Neuron (in vitro differentiated cells): Measurements from ENCODE around the gene ATG4A.

Source experiments
- H2AFZ ChIP-seq: one replicate; pipeline ENCODE4 v1.6.1; 2013; ENCODE audit warnings: low read depth, mild to moderate bottlenecking, inconsistent platforms, low read length, moderate library complexity
- H3K27me3 ChIP-seq: one replicate; pipeline ENCODE4 v1.6.1; 2013; ENCODE audit warnings: low read length; ENCODE audit not compliant: insufficient read depth
- H3K36me3 ChIP-seq: one replicate; pipeline ENCODE4 v1.6.1; 2013; ENCODE audit warnings: low read length; ENCODE audit not compliant: insufficient read depth
- H3K4me1 ChIP-seq: one replicate; pipeline ENCODE4 v1.6.1; 2013; ENCODE audit warnings: low read length; ENCODE audit not compliant: insufficient read depth
- H3K4me3 ChIP-seq: 2 replicates; pipeline ENCODE4 v1.5.1; 2013; ENCODE audit warnings: mild to moderate bottlenecking, low read length, moderate library complexity
- H3K9me3 ChIP-seq: one replicate; pipeline ENCODE4 v1.6.1; 2013; ENCODE audit warnings: low read length

Gene ATG4A

DNA sequence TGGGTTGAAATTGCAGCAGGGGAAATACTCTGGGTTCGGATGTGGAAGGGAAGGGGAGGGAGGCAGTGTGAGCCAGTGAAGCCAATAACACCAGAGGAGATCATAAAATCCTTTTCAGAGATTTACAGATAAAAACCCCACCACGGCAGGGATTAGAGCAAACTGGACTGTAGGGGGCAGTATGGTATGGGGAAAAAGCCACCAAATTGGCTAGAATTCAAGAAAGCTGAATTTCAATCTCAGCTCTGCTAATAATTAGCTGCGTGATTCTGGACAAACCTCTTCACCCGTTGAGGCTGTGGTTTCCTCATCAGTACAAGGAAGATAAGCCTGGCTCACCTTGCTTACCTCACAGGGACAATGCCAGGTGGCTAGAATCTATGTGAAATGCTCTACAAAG lies 108.1 kb downstream of the ATG4A start:
- Histone ChIP-seq H3K27me3 (no peaks in the 10 kb centered on the region), H3K9me3 (no peaks in the 10 kb centered on the region), H3K4me3 (no peak overlapping the region), H3K4me1 (no peaks in the 10 kb centered on the region), H3K36me3 (no peaks in the 10 kb centered on the region), H2AFZ (no peak overlapping the region)

DNA sequence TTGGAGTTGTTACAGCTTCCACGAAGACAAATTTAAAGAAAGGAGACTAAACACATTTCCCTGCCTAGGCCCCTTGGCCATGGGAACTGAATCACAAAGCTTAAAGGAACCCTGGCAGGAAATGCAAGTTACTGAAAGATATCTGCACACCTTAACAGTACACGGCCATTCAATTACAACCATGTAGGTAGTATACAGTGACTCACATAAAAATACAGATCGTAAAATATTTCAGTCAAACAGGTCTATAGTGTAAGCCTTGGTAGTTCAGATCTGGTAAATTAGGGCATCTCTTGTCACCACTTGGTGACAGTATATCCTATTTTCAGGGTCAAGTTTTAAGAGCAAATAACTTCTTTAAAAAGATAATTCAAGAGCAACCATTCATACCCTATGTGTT lies 112.0 kb downstream of the ATG4A start:
- Histone ChIP-seq H3K36me3 (no peaks in the 10 kb centered on the region), H3K4me3 (no peak overlapping the region), H3K9me3 (no peaks in the 10 kb centered on the region), H2AFZ (no peak overlapping the region), H3K27me3 (no peaks in the 10 kb centered on the region), H3K4me1 (peaks cover under 1% of the 10 kb centered on the region)
